Measurements from ENCODE around the gene CGB7.
"Not testable (repeated sequence)": the region's sequence is repeated elsewhere in the genome, so short reads cannot be mapped to it uniquely, and the experiment has no call there.

Gene CGB7

DNA sequence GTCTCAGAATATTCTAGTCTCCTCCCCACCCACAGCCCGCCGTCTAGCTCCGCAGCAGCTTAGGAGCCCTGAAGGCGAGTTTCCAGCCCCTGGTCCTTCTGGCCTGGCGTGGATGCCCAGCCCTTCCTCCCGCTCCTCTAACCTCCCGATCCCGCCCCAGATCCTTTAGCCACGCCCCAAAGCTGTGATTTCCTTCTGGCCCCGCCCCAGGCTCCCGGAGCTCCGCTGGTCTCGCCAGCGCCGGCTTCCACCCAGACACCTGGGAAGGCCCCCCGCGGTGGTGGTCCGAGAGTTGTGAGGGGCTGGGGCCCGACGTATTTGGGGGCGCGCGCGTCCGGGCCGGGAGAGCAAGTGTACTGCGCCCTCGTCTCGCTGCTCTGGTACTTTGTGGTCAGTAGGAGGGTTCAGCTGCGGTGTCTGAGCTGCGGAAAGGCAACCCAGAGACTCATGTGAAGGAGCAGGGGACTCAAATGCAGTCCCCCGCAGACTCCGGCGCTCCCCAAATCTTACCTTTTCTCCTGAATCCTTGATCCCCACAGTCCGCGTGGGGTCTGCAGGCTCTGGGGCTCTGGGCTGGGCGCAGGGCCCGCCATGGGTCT lies at the start of gene CGB7:
TSS of gene CGB7 (minus strand) at position 114 of the 599 bp plus-strand sequence. CDS start 2,374 bp downstream, outside the sequence.
- no peak for DNase-seq

DNA sequence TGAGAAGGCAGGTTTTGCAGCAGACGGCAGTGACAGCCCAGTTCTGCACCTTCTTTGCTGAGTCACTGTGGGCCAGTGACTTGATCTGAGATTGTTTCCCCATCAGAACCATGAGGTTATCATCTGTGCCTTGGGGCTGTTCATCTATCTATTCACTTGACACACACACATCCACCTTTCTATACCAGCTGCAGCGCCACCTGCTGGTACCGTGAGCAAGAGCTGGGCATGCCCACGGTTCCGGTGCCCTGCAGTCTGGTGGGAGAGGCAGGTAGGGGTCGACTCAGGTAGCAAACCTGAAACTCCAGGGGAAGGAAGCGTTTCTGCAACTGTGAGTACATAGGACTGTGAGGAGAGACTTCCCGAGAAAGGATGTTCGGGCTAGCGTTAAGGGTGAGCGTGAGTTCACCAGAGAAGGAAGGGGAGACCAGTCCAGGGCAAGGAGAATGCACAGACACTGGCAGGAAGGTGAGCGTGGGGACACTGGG lies 49.1 kb upstream of the CGB7 start:
- peak; percentile 29 to 55 (median 38) for DNase-seq

DNA sequence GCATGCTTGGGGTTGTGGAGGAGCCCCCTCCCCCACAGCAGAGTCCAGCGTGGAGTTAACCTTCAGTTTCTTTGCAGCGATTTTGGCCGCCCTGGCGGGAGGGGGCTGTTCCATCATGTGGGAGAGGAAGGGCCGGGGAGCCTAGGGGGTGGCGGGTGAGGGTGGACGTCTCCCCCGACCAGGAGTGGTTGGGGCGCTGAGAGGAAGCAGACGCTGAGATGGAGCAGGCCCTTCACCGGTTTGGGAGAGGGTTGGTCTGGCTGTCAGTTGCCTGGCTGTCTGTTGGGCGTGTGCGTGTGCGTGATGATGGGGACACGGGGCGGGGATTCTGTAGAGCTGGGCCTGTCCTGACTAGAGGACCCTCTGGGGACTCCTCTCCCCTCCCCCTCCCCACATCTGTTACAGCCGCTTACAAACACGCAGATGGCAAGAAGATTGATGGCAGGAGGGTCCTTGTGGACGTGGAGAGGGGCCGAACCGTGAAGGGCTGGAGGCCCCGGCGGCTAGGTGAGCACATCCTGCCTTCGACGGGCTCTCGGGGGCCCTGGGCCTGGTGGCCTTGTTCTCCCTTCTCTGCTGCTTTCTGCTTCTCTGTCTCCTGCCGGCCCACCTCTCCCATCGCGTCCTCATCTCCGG lies 46.8 kb upstream of the CGB7 start:
- no peak for DNase-seq

DNA sequence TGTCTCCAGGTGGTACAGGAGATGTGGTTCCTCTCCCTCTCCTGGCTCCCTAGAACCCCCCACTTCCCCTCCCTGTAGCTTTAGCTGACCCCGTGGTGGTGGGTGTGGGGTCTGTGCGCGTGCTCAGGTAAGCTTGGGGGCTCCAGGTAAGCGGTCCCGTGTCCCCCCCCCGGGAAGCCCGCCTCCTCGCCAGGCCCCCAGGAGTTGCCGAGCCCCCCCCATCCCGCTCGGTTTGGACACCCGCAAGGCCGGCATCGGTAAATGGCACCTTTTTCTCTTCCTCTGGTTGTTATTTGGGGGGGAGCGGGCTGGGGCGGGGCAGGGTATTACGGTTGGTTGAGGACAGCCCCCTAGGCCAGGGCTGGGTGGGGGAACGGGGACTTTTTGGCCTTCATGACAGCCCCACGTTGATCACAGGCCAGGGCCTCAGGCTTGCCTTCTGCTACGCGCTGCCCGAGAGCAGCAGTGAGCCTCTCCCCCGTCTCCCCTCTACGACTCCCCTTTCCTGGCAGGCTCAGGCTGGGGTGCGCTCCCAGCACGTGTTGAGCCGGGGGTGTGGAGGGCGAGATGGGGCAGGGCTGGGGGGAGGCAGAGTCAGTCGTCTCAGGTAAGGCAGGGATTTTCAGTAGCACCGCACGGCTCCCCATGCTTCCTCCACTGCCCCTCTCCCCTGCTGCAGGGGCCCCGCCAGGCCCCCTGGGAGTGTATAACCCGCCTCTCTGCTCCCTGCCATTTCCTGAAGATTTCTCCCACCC lies 46.0 kb upstream of the CGB7 start:
- no peak for DNase-seq

DNA sequence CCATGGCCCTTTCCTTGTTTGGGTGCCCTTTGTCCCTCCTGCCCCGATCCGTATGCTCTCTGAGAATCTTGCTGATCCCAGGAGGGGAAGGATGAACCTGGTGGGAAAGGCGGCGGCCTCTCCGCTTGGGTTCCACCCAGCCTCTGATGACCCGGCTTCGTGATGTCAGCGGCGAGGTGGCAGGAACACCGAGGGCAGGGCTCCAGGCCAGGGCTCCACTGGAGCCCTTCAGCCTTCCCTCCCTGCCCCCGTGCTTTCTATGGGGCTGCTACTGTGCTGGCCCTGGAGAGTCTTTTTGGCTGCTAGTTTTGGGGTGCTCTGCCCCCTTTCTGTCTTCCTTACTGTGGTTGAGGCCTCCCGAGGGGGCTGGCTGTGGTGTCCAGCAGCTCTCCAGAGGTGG lies 44.8 kb upstream of the CGB7 start:
- DNase-seq = no peak

DNA sequence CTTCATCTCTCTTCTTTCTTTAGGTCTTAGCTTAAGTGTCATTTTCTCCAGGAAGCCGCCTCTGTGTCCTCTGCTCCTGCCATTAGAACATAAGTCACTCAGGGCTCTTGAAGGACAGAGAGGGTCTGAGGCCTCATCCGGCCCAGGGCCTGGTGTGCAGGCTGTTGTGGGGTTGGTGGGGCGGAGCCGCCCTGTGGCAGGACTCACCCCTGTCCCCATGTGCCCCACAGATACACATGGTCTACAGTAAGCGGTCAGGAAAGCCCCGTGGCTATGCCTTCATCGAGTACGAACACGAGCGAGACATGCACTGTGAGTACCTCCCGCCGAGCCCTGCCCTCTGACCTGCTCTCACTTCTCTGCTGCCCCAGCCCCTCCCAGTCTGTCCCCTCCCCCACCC lies 43.6 kb upstream of the CGB7 start:
- DNase-seq = no peak

DNA sequence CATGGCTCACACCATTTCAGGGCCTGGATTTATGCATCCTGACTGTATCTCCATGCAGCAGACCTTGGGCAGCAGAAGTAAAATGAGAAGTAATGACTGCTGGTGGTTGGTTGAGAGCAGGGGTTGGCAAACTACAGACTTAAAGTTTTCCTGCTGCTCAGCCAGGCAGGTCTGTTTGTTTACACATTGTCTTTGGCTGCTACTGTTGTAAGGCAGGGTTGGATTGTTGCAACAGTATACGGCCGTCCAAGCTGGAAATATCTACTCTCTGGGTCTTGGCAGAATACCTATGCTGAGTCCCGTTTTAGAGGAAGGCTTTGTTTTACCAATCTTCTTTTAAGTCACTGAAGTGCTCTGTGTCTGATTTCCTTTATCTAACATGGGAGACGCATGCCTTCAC lies 41.2 kb upstream of the CGB7 start:
- DNase-seq = no peak

DNA sequence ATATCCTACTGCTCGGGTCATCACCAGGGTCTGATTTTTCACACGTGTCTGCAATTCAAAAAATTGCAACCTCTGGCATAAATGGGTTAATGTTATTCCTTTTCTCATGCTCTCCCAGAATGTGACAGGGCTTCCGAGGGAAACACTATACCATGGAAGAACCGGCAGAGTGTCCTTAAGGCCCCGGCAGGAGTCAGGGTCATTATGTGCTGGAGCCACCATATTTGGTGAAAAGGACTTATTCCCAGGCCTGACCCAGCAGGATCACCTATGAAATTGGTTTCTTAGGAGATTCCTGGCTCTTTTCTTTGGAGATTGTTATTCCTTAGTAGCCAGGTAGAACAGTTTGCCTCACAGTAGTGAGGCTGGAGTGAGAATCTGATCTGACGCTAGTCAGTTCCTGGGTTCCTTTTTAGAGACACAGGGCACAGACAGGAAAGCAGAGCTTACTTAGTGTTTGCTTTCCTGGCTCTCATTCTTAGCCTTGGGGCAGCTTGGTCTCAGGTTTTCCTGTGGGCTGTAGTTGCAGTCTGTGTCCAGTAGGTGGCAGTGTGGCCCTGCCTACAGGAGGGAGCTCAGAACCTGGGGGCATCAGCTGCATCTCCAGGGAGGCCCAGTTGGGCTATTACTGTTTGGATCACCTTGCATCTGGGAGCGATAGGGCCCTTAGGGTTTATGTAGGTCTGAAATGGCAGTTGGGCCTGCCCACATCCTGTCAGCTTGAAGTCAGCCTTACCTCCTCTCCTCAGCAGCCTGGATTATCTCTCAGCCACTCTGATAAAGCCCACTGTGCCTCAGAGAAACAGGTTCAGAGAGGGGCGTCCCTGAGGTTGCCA lies 40.1 kb upstream of the CGB7 start:
- peak; percentile 46 to 54 (median 50) for DNase-seq

DNA sequence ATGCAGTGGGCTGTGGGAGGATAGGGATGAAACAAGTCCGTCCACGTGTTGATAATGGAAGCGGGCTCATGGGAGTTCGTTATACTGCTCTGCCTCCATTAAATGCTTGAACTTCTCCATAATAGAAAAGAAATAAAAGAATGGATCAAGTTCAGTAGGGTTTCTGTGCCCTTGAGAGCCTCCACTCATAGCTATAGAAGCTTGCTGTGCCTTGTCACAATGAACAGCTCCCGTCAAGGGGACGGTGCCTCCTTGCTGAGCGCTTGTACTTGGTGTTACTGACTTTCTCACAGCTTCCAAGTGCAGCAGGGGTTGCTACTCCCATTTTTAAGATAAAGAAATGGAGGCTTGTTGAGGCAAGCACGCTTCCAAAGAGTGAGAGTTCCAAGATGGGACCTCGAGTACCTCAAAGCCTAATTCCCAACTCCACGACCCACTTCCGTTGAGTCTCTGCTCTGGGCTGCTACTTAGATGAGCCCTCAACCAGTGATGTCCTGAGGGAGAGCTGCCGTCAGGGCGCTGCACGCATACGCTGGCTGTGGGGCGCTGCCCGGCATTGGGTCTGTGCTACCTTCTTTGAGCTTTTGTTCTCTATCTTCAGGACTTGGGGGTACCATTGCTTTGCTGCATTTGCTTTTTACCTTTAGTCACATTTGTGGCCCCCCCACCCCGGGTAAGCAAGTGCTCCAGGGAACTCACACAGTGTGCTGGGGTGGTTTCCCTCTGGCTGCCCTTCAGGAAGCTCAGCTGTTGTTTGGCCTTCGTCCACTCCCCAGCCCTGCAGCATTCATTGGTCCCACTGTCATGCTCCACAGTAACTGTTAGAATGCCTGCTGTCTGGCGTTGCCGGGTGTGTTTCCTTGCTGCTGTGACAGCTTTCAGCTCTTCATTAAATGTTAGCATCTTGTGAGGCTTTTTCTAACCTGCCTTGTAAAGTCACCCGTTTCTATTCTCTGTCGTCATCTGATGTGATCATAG lies 37.2 kb upstream of the CGB7 start:
- DNase-seq = no peak

DNA sequence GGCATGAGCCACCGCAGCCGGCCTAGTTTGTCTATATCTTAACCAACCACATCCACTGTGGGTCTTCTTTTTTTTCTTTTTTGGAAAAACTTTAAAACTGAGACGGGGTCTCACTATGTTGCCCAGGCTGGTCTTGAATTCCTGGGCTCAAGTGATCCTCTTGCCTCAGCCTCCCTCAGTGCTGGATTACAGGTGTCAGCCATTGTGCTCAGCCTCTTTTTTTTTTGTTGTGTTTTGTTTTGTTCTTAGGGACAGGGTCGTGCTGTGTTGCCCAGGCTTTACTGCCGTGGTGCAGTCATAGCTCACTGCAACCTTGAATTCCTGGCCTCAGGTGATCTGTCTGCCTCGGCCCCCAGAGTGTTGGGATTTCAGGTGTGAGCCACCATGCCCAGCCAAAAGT lies 35.1 kb upstream of the CGB7 start:
- DNase-seq = no peak

DNA sequence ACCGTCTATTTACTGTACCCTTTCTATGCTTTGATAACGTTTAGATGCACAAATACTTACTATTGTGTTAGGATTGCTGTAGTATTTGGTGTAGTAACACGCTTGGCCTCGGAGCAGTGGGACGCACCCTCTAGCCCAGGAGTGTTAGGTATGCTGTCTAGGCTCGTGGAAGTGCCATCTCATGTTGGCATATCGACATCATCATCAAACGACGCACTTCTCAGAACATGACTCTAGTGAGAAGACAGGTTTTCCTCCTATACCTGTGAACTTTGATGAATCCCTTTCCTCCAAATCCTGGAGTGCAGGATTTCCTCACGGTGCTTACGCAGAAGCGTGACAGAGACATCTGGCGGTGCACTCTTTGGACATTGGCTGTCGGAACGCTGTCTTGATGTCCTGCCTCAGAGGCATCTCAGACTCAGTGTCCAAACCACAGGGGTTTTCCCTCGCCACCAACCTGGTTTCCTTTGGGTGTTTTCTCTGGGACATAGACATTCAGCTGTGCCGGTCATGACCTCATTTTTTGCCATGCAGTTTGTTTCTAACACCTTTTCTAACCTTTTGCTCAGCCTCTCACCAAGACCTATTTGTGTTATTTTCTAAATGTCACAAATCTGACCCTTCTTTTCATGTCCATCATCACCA lies 34.0 kb upstream of the CGB7 start:
- DNase-seq = no peak

DNA sequence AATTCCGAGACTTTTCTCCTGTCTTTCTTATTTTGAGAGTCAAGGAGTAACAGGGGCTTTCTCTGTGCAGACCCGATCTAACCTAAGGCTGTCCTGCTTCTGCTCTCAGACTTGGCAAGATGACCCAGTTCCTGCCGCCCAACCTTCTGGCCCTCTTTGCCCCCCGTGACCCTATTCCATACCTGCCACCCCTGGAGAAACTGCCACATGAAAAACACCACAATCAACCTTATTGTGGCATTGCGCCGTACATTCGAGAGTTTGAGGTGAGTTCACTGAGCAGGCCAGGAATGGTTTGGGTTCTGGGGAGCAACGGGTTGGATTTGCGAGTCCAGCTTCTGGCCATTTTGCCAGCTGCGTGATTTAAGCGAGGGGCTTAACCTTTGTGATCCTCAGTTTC lies 28.7 kb upstream of the CGB7 start:
- DNase-seq = no peak

DNA sequence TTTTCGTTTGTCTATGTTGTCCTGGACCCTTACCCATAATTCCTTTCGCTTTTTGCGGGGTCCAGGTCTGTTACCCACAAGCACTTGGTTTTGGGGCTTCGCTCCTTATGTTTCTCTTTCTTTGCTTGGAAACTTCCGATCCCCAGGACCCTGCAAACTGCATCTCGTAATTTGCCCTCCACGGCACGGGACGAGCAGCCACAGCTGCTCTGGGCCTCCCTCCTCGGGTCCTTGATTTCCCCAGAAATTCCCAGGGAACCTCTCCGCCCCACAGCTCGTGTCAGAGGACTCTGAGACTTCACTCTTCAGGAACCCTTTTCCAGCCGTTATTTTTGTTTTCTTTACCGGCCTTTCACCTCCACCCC lies 28.3 kb upstream of the CGB7 start:
- no peak for DNase-seq

DNA sequence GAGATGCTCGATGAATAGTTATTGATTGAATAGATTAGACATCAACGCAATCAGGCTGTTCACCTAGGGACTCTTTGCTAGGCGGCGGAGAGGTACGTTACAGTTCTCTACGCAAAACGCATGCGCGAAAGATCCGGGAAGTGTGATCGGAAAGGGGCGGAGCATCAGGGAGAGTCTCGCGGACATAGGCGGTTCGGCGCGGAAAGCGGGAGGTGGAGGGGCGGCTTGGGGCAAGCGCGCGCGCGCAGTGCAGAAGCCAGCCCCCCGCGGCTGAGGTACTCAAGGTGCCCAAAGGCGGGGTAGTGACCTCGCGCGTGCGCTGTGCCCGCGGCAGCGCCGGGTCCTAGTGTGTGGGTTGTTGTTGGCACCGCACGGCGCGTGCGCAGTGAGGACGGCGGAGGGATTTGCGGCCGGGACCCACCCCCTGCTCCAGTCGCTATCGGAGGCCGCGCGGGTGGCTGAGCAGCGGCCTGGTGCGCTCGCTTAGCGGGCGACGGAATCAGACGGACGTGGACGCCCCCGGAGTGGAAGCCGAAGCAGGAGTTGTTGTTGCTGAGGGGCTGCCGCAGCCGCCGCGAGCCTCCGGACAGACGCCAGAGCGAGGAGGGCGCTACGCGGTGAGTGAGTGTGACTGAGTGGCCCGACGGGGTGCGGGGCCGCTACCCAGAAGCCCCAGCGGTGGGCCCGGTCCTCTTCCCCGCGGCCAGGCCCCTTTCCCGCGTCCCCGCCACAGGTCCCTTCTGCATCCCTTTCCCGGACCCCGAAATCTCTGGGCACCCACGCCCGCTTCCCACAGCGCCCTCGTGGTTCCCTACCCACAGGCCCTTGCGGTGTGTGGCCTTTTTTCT lies 27.7 kb upstream of the CGB7 start, which contains the start of gene SNRNP70:
TSS of gene SNRNP70 (plus strand) at position 432 of the 848 bp plus-strand sequence. CDS start 964 bp downstream, outside the sequence.
- peak; percentile 94 to 99 (median 98) for DNase-seq

DNA sequence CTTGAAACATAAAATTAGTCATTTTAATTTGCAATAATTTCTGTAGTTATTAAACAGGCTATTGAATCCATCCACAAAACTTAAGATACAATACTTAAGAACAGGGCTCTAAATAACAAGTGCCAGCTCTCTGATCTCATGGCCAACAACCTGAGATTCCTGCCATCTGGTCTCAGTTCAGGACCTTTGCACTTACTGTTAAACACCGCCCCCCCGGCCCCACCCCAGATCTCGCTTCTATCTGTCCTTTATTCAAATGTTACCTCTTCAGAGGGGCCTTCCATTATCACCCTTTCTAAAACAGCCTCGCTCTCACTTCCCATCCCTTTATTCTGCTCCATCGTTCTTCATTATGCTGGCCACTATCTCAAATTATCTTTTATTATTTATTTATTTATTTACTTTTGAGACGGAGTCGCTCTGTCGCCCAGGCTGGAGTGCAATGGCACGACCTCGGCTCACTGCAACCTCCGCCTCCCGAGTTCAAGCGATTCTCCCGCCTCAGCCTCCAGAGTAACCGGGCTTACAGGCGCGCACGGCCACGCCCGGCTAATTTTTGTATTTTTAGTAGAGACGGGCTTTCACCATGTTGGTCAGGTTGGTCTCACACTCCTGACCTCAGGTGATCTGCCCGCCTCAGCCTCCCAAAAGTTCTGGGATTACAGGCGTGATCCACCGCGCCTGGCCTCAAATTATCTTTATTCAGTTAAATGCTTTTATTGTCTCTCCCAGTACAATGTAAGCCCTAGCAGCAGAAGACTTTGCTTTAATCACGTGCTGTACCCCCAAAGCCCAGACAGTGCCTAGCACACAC lies 26.9 kb upstream of the CGB7 start:
- DNase-seq = no peak

DNA sequence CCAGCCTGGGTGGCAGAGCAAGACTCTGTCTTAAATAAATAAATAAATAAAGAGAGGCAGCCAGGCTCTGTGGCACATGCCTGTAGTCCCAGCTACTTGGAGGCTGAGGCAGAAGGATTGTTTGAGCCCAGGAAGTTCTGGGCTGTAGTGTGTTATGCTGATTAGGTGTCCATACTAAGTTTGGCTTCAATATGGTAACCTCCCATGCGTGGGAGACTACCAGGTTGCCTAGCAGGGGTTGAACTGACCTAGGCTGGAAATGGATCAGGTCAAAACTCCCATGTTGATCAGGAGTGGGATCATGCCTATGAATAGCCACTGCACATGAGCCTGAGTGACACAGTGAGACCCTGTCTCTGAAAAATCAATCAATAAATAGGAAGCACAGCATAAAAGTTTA lies 23.7 kb upstream of the CGB7 start:
- no peak for DNase-seq

DNA sequence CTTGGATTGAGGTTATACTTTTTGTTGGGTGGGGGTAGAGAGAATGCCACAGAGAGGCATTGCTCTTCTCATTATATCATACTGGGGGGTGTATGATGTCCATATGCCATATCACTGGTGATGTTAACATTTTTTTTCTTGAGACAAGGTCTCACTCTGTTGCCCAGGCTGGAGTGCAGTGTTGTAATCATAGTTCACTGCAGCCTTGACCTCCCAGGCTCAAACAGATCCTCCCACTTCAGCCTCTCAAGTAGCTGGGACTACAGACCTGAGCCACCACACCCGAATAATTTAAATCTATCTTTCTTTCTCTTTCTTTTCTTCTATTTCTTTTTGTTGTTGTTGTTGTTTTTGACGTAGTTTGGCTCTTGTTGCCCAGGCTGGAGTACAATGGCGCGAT lies 22.8 kb upstream of the CGB7 start:
- DNase-seq = no peak

DNA sequence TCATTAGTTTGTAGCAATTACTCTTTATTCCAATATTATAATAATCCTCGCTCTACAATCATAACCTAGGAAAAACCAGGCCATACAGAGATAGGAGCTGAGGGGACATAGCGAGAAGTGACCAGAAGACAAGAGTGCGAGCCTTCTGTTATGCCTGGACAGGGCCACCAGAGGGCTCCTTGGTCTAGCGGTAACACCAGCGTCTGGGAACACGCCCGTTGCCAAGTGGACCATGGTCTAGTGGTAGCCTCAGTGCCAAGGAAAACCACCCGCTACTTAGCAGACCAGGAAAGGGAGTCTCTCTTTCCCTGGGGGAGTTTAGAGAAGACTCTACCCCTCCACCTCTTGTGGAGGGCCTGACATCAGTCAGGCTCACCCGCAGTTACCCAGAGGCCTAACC lies 17.3 kb upstream of the CGB7 start:
- DNase-seq = not testable (repeated sequence)

Data from activated CD4-positive, CD25-positive, alpha-beta regulatory T cell (primary cell).